NCI-H2081 treated with DMSO at 0.1 percent for 48 hours (cell line): Measurements from ENCODE around the gene SCAMP2.
A peak's percentile ranks its signal among the peaks of the same experiment; 100 is the strongest.
"Not testable (repeated sequence)": the region's sequence is repeated elsewhere in the genome, so short reads cannot be mapped to it uniquely, and the experiment has no call there.

Source experiments
- DNase-seq: peaks from one replicate; lab custom pipeline; 2025; lab: John Stamatoyannopoulos, UW

SCAMP2 gene, protein sequence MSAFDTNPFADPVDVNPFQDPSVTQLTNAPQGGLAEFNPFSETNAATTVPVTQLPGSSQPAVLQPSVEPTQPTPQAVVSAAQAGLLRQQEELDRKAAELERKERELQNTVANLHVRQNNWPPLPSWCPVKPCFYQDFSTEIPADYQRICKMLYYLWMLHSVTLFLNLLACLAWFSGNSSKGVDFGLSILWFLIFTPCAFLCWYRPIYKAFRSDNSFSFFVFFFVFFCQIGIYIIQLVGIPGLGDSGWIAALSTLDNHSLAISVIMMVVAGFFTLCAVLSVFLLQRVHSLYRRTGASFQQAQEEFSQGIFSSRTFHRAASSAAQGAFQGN

DNA sequence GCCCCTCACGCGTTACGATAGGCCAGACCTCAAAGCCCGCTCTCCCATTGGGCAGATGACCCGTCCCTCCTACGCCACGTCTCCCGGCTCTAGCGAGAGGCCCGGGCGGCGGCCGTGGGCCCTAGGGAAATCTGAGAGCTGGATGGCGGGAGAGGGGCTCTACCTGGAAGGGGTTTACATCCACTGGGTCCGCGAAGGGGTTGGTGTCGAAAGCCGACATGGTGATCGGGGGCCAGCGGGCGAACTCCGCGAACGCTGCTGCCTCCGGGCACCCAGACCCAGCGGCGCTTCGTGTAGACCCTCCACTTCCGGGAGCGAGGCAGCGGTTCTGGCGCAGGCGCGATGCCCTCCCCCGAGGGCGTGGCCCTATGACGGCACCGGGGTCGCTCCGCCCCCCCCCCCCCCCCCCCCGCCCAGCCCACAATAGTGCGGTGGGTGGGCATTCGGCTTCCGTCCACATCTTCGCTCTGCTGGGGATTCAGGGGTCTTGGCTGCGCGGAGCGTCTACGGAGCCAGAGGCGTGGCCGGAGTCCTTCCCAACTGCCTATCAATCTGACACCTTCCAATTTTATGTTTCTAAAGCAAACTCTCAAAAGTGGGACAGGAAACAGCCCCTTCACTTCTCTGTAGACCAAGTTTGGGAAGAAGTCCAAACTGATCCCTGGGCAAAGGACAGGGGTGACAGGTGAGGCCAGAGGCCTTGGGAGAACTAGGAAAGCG lies at the start of gene SCAMP2:
Gene SCAMP2, minus strand, starts transcription at position 330 of the 720 bp plus-strand sequence. Its CDS starts 110 bp downstream, at position 220.
- DNase-seq: peak; percentile 62

DNA sequence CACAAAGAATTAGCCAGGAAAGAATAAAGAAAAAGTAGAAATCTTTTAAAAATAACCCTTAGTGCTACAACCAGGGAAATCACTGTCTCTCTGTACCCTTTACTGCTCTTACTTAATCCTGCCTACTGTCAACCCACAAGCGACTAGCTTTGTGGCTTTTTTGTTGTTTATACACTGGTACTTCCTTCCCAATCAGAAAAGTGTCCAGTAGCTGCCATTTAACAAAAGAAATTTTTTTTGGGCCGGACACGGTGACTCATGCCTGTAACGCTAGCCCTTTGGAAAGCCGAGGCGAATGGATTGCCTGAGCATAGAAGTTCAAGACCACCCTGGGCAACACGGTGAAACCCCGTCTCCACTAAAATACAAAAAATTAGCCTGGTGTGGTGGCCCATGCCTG lies 47.3 kb upstream of the SCAMP2 start:
- DNase-seq: no peak

DNA sequence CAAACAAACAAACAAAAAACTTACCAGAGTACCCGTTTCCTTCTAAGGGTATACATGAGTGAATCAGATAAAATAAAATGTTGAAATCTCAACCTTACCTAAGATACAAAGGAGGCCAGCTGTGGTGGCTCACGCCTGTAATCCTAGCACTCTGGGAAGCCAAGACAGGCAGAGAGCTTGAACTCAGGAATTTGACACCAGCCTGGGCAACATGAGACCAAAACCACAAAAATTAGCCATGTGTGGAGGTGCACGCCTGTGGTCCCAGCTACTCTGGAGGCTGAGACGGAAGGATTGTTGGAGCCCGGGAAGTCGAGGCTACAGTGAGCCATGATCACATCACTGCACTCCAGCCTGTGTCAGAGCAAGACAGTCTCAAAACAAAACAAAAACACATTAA lies 44.5 kb upstream of the SCAMP2 start:
- DNase-seq: no peak

DNA sequence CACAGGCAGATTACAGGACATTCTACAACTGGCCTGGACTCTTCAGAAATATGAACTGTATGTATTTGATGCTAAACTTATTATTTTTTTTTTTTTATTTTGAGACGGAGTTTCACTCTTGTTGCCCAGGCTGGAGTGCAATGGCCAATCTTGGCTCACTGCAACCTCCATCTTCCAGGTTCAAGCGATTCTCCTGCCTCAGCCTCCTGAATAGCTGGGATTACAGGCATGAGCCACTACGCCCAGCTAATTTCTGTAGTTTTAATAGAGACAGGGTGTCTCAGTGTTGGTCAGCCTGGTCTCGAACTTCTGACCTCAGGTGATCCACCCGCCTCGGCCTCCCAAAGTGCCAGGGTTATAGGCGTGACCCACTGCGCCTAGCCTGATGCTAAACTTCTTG lies 40.6 kb upstream of the SCAMP2 start:
- not testable (repeated sequence) for DNase-seq

DNA sequence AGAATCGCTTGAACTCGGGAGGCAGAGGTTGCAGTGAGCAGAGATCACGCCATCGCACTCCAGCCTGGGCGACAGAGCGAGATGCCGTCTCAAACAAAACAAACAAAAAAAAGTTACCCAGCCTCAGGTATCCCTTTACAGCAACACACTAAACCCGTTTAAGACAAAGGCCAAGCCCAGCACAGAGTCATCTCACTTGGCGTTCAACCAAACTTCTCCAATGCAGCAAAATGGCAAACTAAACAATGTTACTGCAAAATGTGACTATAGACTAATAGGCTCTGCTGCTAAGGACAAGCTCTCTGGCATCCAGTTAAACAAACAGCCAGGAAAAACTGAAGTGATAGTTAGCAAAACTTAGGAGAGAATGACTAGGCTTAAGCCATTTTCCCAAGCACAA lies 39.9 kb upstream of the SCAMP2 start:
- DNase-seq: no peak

DNA sequence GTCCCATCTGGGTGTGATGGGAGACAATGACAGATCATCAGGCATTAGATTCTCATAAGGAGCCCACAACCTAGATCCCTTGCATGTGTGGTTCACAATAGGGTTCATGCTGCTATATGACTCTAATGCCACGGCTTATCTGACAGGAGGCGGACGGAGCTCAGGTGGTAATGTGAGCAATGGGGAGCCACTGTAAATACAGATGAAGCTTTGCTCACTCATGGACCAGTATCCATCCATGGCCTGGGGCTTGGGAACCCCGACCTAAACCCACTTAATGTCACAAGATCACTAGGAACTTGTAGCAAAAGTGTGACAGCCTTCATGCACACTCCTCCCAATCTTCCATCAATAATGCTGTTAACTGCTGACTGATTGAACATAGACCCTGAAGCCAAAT lies 35.5 kb upstream of the SCAMP2 start:
- DNase-seq: no peak

DNA sequence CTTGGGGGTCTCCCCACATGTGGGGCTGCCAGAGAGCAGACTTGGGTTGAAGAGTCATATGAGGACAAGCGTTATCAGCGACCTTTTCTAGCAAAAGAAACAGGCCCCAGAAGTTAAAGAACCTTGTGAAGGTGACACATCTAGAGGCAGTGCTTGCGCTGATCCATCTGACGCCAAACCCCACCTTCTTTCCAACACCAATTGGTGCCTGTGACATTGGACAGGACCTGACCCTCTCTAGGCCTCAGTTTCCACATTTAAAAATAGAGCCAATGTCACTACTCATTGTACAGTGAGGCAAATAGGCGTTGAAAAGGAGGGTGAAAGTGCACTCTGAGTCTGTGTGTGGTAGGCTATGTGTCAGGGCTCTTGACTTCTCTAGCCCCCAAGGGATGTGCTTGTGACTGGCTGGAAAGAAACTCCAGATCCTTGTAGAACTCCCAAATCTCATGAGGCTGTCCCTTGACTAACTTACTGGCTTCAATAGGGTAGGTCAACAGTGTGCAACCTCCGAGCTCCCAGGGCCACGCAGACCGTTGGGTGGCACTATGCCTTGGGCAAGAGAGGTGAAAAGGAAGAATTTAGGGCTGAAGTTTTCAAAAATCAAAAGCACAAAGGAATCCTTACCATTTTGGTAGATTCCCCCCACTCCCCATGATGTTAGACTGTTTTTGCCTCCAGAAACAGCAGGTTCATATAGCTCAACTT lies 34.2 kb upstream of the SCAMP2 start:
- no peak for DNase-seq

DNA sequence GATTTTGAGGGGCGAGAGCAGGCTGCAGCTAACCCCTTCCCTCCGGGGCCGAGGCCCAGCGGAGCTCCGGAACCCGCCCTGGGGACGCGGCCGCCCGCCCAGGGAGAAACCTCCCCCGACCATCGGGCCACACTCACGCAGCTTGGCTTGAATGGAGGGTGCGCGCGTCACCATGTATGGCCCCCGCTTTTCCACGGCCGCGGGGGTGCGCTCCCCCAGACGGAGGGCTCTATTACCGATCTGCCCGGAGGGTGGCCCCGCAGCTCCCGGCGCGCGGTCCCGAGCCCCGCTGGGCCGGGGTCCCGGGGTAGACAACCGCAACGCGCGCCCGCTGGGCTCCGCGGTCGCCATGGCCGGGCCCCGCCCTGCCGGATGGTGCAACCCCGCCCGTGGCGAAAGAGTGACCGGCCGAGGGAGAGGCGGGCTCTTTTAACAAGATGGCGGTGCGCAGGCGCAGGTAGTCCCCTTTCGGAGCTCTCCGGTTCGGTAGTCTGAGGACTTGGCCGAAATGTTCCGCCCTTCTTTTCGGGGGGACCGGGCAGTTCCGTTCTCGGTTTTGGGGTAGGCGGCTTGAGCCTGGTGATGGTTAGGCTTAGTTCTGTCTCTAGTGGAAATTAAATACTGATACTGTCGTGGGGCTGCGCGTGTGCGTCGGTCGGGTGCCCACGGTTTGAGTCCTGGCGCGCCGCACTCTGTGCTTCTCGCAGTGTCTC lies 33.4 kb upstream of the SCAMP2 start, which contains the start of gene FAM219B:
Gene FAM219B, minus strand, starts transcription at position 402 of the 713 bp plus-strand sequence. Its CDS starts 51 bp downstream, at position 351.
- peak; percentile 30 for DNase-seq

DNA sequence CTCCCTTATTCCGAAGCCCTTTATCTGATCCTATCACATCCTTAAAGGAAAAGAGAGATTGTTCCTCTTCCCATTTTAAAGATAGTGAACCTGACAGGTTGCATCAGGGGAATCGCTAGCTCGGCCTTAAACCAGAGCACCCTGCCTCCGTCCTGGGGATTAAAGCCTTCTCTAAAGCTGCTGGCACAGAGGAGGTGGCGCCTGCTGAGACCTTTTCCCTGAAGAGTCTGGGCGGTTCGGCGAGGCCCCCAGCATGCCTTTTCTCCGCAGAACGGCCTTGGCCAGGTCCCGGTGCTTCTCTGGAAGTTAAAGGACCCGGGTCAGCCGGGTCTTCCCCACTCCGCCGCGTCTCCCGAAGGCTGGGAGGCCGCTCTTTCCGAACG lies 32.9 kb upstream of the SCAMP2 start:
- DNase-seq: no peak

DNA sequence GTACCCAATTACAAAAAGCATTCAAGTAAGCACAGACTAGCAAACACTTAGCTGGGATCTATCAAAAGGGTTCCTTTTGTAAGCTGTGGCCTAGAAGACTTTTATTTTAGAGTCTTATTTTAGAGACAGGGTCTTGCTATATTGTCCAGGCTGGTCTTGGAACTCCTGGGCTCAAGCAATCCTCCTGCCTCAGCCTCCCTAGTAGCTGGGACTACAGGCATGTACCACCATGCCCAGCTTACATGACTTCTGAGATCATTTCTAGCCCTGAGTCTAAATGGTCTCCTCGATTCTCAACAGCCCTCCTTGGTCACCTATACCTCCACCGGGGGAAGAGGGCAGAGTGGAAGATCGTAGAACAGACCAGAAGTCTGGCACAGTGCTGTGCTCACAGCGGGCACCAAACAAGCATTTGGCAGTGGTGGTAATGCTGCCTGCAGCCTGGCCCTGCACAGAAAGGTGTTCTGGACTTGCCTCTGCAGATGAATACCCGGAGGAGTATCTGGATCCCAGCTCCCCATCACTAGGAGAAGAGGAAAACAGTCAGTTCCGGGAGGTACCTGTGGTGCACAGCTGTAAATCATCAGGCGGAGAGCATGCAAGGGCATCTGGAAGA lies 31.1 kb upstream of the SCAMP2 start:
- DNase-seq: no peak

DNA sequence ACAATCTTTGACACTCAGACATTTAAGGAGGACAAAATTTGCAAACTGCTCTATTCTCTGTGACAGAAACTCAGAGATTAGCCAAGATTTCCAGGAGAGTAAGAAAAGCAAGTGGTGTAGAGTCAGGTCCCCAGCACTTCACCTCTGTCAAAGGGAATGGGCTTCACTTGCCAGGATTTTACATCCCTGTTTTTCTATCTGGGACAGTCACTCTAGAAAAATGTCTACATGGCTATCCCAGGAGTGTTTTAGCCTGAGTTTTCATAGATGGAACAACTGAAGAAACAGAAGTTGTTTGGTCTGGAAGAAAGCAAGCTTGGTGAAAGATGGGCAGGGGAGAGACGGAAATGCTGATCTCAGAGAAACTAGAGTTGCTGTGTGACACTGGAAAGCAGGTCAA lies 30.5 kb upstream of the SCAMP2 start:
- no peak for DNase-seq

DNA sequence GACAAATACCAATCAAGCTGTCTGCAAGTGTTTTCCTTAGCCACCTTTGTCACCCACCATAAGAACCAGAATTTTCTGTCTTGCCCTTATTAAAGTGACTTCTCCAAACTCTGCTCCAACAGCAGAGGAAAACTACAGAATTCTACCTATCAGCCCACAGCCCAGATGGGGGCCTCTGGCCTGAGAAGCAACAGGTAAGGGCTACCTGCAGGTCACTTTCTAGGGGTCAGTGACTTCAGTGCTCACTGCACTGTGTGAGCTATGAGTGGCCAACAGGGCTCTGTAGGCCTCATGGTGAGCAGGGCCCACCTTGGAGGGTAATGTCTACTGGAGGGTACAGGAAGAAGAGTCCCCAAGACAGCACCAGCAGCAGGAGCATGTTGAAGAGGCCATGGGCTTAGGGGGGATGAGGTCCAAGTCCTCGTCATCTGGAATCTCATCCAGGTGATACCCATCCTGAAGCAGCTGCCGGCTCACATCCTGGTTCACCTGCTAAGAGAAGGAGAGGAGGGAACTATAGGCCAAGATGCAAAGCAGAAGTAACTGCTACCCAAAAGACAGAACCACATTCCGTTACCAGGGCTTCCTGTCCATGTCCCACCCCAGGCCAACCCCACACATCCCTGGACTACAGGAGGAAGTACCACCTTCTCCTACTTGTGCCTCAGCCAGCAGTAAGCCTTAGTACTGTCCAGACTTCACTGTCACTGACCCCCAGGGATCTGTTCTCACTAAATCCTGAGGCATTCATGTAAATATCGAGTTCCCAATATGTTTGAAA lies 29.3 kb upstream of the SCAMP2 start:
- DNase-seq: no peak

DNA sequence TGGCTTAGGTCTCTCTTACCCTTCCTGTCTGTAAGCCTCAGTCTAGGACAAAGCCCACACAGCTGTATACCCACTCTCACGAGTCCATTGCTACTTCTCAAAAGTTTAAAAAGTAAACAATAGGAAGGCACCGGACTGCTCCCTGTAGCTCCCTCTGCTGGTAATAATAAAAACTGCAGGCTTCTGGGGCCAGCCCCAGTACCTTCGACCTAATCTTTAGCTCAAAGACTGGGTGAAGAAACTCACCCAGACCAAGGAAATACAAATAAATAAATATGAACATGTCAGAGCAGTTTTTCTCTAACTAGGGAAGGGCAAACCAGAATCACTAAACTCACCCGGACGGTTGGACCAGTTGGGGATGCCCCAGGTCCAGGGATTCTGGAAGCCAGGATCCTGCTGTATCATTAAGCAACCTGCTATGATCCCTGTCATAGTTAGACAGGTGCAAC lies 28.5 kb upstream of the SCAMP2 start:
- DNase-seq: no peak

DNA sequence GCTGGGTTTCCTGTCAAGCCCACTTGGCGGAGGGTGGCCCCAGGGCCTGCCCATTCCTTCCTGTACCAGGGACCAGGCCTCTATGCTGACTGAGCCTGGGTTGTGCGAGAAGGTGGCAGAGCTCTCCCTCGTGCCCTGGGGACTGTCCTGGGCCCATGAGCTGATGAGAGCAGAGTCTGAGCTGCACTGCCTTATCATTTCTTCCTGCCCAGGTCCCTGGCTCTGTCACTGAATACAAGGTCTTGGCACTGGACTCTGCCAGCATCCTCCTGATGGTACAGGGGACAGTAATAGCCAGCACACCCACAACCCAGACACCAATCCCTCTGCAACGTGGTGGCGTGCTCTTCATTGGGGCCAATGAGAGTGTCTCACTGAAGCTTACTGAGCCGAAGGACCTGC lies 24.1 kb upstream of the SCAMP2 start:
- DNase-seq: no peak

DNA sequence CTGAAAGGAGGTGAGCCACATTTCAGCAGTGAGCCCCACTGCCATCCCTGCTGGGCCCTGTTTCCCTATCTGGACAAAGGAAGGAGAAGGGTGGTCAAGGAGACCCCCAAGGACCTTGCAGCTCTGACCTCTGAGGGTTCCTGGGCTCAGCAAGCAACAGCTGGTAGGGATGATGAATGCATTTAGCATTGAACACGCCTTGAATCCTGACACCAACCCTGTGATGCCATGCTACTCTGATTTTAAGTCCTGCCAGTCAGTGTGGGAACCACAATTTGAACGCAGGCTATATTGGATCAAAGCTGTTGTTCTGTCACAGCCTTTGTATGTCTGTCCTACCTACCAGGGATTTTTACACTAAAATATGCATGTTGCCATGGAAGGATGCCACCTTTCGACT lies 23.2 kb upstream of the SCAMP2 start:
- no peak for DNase-seq

DNA sequence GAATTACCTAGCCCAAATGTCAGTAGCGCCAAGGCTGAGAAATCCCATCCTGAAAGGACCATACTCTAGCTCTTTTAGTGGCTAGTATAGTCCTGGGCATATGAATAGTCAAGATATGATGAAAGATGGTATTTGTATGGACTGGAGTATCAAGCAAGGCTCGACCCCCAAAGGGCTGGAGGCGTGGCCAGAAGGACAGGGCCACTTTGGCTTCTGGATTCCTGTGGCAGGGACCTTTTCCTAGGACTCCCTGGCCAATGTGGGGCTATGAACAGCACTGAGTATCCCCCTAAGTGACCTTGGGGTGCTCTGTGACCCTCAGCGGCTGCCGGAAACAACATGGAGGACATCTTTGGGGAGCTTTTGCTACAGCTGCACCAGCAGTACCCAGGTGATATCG lies 22.7 kb upstream of the SCAMP2 start:
- DNase-seq: no peak

DNA sequence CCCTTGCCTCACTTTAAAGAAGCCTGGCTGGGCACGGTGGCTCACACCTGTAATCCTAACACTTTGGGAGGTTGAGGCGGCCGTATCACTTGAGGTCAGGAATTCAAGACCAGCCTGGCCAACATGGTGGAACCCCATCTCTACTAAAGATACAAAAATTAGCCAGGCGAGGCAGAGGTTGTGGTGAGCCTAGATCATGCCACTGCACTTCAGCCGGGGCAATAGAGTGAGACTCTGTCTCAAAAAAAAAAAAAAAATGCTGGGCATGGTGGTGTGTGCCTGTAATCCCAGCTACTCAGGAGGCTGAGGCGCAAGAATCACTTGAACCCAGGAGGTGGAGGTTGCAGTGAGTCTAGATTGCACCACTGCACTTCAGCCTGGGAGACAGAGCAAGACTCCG lies 21.2 kb upstream of the SCAMP2 start:
- DNase-seq: not testable (repeated sequence)

DNA sequence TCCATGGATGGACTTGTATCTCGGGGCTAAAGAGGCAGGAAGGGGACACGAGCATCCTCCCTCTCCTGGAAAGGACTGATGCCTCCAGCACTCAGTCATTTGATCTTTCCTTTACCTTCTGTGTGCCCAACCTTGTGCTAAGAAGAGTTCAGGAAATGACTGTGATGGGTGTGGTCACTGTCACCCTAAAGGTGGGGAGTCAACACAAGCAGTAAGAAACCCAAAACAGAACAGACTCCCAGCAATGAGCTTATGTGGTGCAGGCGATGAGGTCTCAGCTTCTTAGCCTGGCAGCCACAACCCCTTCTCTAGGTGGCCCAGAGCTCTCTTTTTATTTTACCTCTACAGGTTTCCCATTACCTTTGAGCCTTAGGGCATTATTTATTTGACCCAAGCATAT lies 20.5 kb upstream of the SCAMP2 start:
- no peak for DNase-seq

DNA sequence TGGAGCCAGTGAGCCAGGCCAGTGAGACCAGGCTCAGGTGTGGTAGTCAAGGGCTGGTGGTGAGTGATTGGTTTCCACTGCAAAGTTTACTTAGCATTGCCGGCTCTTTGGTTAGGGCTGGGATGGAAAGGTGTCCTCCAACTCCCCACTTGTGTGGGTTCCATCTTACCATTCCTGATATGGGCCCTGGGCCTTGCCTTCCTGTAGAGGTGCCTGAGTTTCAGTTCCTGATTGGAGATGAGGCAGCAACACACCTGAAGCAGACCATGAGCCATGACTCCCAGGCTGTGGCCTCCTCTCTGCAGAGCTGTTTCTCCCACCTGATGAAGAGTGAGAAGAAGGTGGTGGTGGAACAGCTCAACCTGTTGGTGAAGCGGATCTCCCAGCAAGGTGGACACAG lies 19.8 kb upstream of the SCAMP2 start:
- no peak for DNase-seq

DNA sequence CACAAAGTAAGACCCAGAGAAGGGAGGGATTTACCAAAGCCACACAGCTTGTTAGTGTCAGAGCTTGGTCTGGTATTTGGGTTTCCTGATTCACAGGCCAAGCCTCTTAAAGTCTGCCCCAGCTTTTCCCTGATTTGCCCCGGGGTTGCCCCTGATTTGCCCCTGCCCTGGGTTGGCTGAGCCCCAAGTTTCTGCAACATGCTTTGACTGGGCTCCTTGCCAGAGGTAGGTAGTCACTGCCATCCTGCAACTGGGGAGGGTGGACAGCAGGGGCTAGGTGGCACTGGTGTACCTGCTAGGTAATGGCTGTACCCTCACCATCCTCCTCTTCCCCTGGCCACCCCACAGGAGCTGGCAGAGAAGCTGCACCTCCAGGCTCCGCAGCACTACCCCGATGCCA lies 19.1 kb upstream of the SCAMP2 start:
- DNase-seq: no peak

DNA sequence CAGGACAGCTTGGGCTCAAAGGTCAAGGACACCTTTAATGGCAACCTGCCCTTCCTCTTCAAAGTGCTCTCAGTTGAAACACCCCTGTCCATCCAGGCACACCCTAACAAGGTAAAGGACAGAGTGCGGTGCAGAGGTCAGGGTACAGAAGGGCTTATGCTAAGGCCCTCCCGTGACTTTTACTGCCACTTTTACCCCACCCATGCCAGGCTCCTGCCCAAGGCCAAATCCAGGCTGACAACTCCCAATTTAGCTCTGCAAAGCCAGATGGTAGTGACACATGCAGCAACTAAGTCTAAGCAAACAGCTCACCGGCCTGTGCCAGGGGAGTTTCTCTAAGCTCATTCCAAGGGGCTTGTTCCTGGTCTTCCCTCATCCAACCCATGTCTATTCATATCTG lies 18.3 kb upstream of the SCAMP2 start:
- no peak for DNase-seq
